ENCODE results near the gene ART4.

ART4 gene

GRCh38 chr12:14828892-14829291, 14.4 kb downstream of the ART4 start:
- no peak overlapping the region for H3K18ac ChIP-seq (ENCODE audit: low read length)
- no peak for DNase-seq
- no peak overlapping the region for H4K8ac ChIP-seq (ENCODE audit: low read depth, low read length)
- H2AK5ac ChIP-seq (ENCODE audit: low read length): no peak overlapping the region
- no peak overlapping the region for H3K4ac ChIP-seq (ENCODE audit: low read depth, low read length)
- no peaks in the 10 kb centered on the region for H3K4me1 ChIP-seq (ENCODE audit: control insufficient read depth, low read depth, low read length)
- H2BK120ac ChIP-seq (ENCODE audit: low read depth, low read length): no peak overlapping the region
- H3K23ac ChIP-seq (ENCODE audit: low read length): no peak overlapping the region
- no peaks in the 10 kb centered on the region for H3K27me3 ChIP-seq (ENCODE audit: insufficient read depth, low read length, poor library complexity)
- no peak overlapping the region for H3K4me3 ChIP-seq (ENCODE audit: low read length)
- no peaks in the 10 kb centered on the region for H3K79me1 ChIP-seq (ENCODE audit: low read length)
- H3K56ac ChIP-seq (ENCODE audit: low read length): no peak overlapping the region
- no peak overlapping the region for H2BK5ac ChIP-seq (ENCODE audit: low read length)
- H3K9ac ChIP-seq (ENCODE audit: low read length): no peak overlapping the region
- no peaks in the 10 kb centered on the region for H3K79me2 ChIP-seq (ENCODE audit: control insufficient read depth, insufficient read depth, low read length)
- no peak overlapping the region for H3K27ac ChIP-seq (ENCODE audit: low read depth, low read length)
- H3K36me3 ChIP-seq (ENCODE audit: control insufficient read depth, insufficient read depth, low read length): no peaks in the 10 kb centered on the region
- H3K4me2 ChIP-seq (ENCODE audit: low read length): no peak overlapping the region
- H2BK15ac ChIP-seq (replicated peaks; ENCODE audit: low read depth): no peak overlapping the region
- H4K5ac ChIP-seq (ENCODE audit: low read length): no peak overlapping the region

- no peak overlapping the region for H3K4me2 ChIP-seq (ENCODE audit: low read length)
- no peak overlapping the region for H2AK5ac ChIP-seq (ENCODE audit: low read length)
- no peak overlapping the region for H3K18ac ChIP-seq (ENCODE audit: low read length)
- H3K56ac ChIP-seq (ENCODE audit: low read length): no peak overlapping the region
- no peak overlapping the region for H2BK120ac ChIP-seq (ENCODE audit: low read depth, low read length)
- no peak overlapping the region for H2BK15ac ChIP-seq (replicated peaks; ENCODE audit: low read depth)
- no peaks in the 10 kb centered on the region for H3K79me2 ChIP-seq (ENCODE audit: control insufficient read depth, insufficient read depth, low read length)
- no peaks in the 10 kb centered on the region for H3K79me1 ChIP-seq (ENCODE audit: low read length)
- H3K23ac ChIP-seq (ENCODE audit: low read length): no peak overlapping the region
- H3K4me1 ChIP-seq (ENCODE audit: control insufficient read depth, low read depth, low read length): no peaks in the 10 kb centered on the region
- no peak overlapping the region for H3K27ac ChIP-seq (ENCODE audit: low read depth, low read length)
- H3K9ac ChIP-seq (ENCODE audit: low read length): no peak overlapping the region
- no peak overlapping the region for H4K5ac ChIP-seq (ENCODE audit: low read length)
- H4K8ac ChIP-seq (ENCODE audit: low read depth, low read length): no peak overlapping the region
- no peak overlapping the region for H3K4ac ChIP-seq (ENCODE audit: low read depth, low read length)
- no peaks in the 10 kb centered on the region for H3K36me3 ChIP-seq (ENCODE audit: control insufficient read depth, insufficient read depth, low read length)
- H3K4me3 ChIP-seq (ENCODE audit: low read length): no peak overlapping the region
- no CpG with 5 or more reads among the region's 2 CpGs for WGBS (ENCODE audit: extremely low coverage, insufficient coverage, low lambda C conversion rate)
- no peaks in the 10 kb centered on the region for H3K27me3 ChIP-seq (ENCODE audit: insufficient read depth, low read length, poor library complexity)
- DNase-seq: no peak
- no peak overlapping the region for H2BK5ac ChIP-seq (ENCODE audit: low read length)
Measured at GRCh38 chr12:14827043-14827442, 16.3 kb downstream of the ART4 start.

- Histone ChIP-seq H3K23ac (ENCODE audit: low read length) (no peak overlapping the region), H4K8ac (ENCODE audit: low read depth, low read length) (no peak overlapping the region), H3K4me1 (ENCODE audit: control insufficient read depth, low read depth, low read length) (no peaks in the 10 kb centered on the region), H3K4ac (ENCODE audit: low read depth, low read length) (no peak overlapping the region), H3K56ac (ENCODE audit: low read length) (no peak overlapping the region), H3K9ac (ENCODE audit: low read length) (no peak overlapping the region), H2AK5ac (ENCODE audit: low read length) (no peak overlapping the region), H3K27me3 (ENCODE audit: insufficient read depth, low read length, poor library complexity) (no peaks in the 10 kb centered on the region), H3K27ac (ENCODE audit: low read depth, low read length) (no peak overlapping the region), H3K79me2 (ENCODE audit: control insufficient read depth, insufficient read depth, low read length) (no peaks in the 10 kb centered on the region), H2BK5ac (ENCODE audit: low read length) (no peak overlapping the region), H3K36me3 (ENCODE audit: control insufficient read depth, insufficient read depth, low read length) (no peaks in the 10 kb centered on the region), H3K79me1 (ENCODE audit: low read length) (no peaks in the 10 kb centered on the region), H3K18ac (ENCODE audit: low read length) (no peak overlapping the region), H3K4me2 (ENCODE audit: low read length) (no peak overlapping the region), H2BK15ac (replicated peaks; ENCODE audit: low read depth) (no peak overlapping the region), H2BK120ac (ENCODE audit: low read depth, low read length) (no peak overlapping the region), H3K4me3 (ENCODE audit: low read length) (no peak overlapping the region), H4K5ac (ENCODE audit: low read length) (no peak overlapping the region)
- WGBS (ENCODE audit: extremely low coverage, insufficient coverage, low lambda C conversion rate): no CpG with 5 or more reads among the region's 5 CpGs
- DNase-seq: no peak
Measured at GRCh38 chr12:14826491-14826890, 16.8 kb downstream of the ART4 start.

GRCh38 chr12:14825256-14825655, 18.1 kb downstream of the ART4 start:
- Histone ChIP-seq H3K27ac (ENCODE audit: low read depth, low read length) (no peak overlapping the region), H3K27me3 (ENCODE audit: insufficient read depth, low read length, poor library complexity) (no peaks in the 10 kb centered on the region), H3K79me1 (ENCODE audit: low read length) (no peaks in the 10 kb centered on the region), H3K4me3 (ENCODE audit: low read length) (no peak overlapping the region), H2AK5ac (ENCODE audit: low read length) (no peak overlapping the region), H3K56ac (ENCODE audit: low read length) (no peak overlapping the region), H3K36me3 (ENCODE audit: control insufficient read depth, insufficient read depth, low read length) (no peaks in the 10 kb centered on the region), H3K9ac (ENCODE audit: low read length) (no peak overlapping the region), H3K4me2 (ENCODE audit: low read length) (no peak overlapping the region), H3K23ac (ENCODE audit: low read length) (no peak overlapping the region), H2BK5ac (ENCODE audit: low read length) (no peak overlapping the region), H4K8ac (ENCODE audit: low read depth, low read length) (no peak overlapping the region), H3K18ac (ENCODE audit: low read length) (no peak overlapping the region), H3K4me1 (ENCODE audit: control insufficient read depth, low read depth, low read length) (no peaks in the 10 kb centered on the region), H4K5ac (ENCODE audit: low read length) (no peak overlapping the region), H2BK15ac (replicated peaks; ENCODE audit: low read depth) (no peak overlapping the region), H2BK120ac (ENCODE audit: low read depth, low read length) (no peak overlapping the region), H3K79me2 (ENCODE audit: control insufficient read depth, insufficient read depth, low read length) (no peaks in the 10 kb centered on the region), H3K4ac (ENCODE audit: low read depth, low read length) (no peak overlapping the region)
- no peak for DNase-seq

- Histone ChIP-seq H3K4ac (ENCODE audit: low read depth, low read length) (no peak overlapping the region), H4K5ac (ENCODE audit: low read length) (no peak overlapping the region), H3K4me2 (ENCODE audit: low read length) (no peak overlapping the region), H3K27me3 (ENCODE audit: insufficient read depth, low read length, poor library complexity) (no peaks in the 10 kb centered on the region), H3K79me2 (ENCODE audit: control insufficient read depth, insufficient read depth, low read length) (no peaks in the 10 kb centered on the region), H4K8ac (ENCODE audit: low read depth, low read length) (no peak overlapping the region), H2AK5ac (ENCODE audit: low read length) (no peak overlapping the region), H2BK120ac (ENCODE audit: low read depth, low read length) (no peak overlapping the region), H2BK5ac (ENCODE audit: low read length) (no peak overlapping the region), H3K18ac (ENCODE audit: low read length) (no peak overlapping the region), H3K79me1 (ENCODE audit: low read length) (no peaks in the 10 kb centered on the region), H3K4me3 (ENCODE audit: low read length) (no peak overlapping the region), H3K23ac (ENCODE audit: low read length) (no peak overlapping the region), H3K27ac (ENCODE audit: low read depth, low read length) (no peak overlapping the region), H3K56ac (ENCODE audit: low read length) (no peak overlapping the region), H3K9ac (ENCODE audit: low read length) (no peak overlapping the region), H3K4me1 (ENCODE audit: control insufficient read depth, low read depth, low read length) (no peaks in the 10 kb centered on the region), H3K36me3 (ENCODE audit: control insufficient read depth, insufficient read depth, low read length) (no peaks in the 10 kb centered on the region), H2BK15ac (replicated peaks; ENCODE audit: low read depth) (no peak overlapping the region)
- no CpG with 5 or more reads among the region's 1 CpG for WGBS (ENCODE audit: extremely low coverage, insufficient coverage, low lambda C conversion rate)
- DNase-seq: no peak
Measured at GRCh38 chr12:14824012-14824634, 19.2 kb downstream of the ART4 start.

- Histone ChIP-seq H3K79me2 (ENCODE audit: control insufficient read depth, insufficient read depth, low read length) (no peaks in the 10 kb centered on the region), H4K5ac (ENCODE audit: low read length) (no peak within 1 kb of the TSS), H3K18ac (ENCODE audit: low read length) (no peak within 1 kb of the TSS), H3K4me3 (ENCODE audit: low read length) (no peak within 1 kb of the TSS), H3K4me1 (ENCODE audit: control insufficient read depth, low read depth, low read length) (no peaks in the 10 kb centered on the region), H2AK5ac (ENCODE audit: low read length) (no peak within 1 kb of the TSS), H3K4ac (ENCODE audit: low read depth, low read length) (no peak within 1 kb of the TSS), H4K8ac (ENCODE audit: low read depth, low read length) (no peak within 1 kb of the TSS), H3K9ac (ENCODE audit: low read length) (no peak within 1 kb of the TSS), H3K79me1 (ENCODE audit: low read length) (no peaks in the 10 kb centered on the region), H3K27me3 (ENCODE audit: insufficient read depth, low read length, poor library complexity) (no peaks in the 10 kb centered on the region), H3K27ac (ENCODE audit: low read depth, low read length) (no peak within 1 kb of the TSS), H3K36me3 (ENCODE audit: control insufficient read depth, insufficient read depth, low read length) (no peaks in the 10 kb centered on the region), H3K56ac (ENCODE audit: low read length) (no peak within 1 kb of the TSS), H2BK120ac (ENCODE audit: low read depth, low read length) (no peak within 1 kb of the TSS), H3K23ac (ENCODE audit: low read length) (no peak within 1 kb of the TSS), H3K4me2 (ENCODE audit: low read length) (no peak within 1 kb of the TSS), H2BK15ac (replicated peaks; ENCODE audit: low read depth) (no peak within 1 kb of the TSS), H2BK5ac (ENCODE audit: low read length) (no peak within 1 kb of the TSS)
- no CpG with 5 or more reads among the region's 3 CpGs for WGBS (ENCODE audit: extremely low coverage, insufficient coverage, low lambda C conversion rate)
- no peak for DNase-seq
Measured at GRCh38 chr12:14814014-14814413, 29.3 kb downstream of the ART4 start, which contains the start of gene SMCO3. Gene SMCO3 (minus strand): TSS chr12:14814182. CDS start chr12:14806680, 7,502 bp downstream.
